Kidney tubule cell (primary cell): Measurements from ENCODE around the gene REG3A.

Experiments
- DNase-seq: peaks from one replicate; pipeline ENCODE4 v3.0.0-alpha.2; 2018; ENCODE audit warnings: low spot score

Gene REG3A

DNA sequence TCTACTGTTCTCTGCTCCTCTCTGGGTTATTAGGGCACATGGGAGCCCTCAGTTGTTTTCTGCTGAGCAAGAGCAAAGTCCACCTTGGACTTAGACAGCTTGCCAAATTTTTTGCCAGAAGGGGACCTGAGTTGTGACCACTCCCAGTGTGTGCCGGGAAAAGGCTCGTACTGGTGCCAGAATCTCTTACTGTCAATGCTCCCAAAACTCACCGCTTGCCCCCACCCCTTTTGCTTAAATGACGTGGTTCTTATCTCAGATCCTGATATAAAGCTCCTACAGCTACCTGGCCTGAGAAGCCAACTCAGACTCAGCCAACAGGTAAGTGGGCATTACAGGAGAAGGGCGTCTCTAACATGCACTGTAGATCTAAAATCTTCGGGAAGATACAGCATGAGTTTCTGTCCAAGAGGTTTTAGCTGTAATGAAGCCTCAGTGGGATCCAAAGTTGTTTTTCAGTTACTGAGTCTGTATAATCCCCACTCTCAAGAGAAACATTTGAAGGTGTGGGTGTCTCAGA lies 39.3 kb downstream of the REG3A start, which contains the start of gene REG1A:
Gene REG1A (plus strand): TSS at position 295 of the 520 bp plus-strand sequence. CDS start 374 bp downstream, outside the sequence.
- DNase-seq: no peak

DNA sequence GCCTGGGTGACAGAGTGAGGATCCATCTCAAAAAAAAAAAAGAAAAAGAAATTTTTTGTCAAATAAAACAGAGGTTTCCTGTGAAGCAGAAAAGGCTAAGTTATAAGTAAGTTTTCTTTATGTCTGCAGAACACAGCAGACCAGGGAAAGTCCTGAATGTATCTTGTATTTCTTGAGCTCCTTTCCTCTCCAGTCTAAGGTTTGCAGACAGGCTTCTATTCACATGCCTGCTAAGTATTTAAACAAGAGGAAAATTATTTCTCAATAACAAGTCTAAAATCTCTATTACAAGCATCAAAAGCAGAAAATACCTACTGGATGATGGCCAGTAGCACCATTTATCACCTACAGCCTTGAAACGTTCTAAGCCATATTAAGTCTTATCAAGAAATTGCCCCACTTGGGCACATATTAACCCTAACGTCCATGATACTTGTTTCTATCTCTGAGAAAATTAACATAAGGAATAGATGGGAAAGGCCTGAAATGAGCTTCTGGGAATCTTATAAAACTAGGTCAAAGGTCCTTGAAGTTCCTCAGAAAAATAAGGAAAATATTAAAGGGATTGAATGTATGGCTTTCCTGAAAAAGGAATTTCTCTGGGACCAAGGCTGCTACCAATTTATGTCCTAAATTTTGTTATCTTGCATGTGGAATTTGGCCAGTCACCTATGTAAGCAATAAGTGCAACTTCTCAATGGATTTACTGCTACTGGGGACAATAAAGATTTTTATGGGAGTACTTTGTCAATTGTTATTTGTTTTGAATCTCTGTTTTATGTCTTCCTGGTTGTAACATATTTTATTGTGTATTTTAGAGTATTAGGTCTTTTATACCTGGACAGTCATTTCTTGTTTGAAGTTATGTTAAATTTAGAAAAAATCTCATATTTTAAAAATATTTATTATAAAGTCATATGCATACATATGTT lies 42.3 kb downstream of the REG3A start:
- no peak for DNase-seq

DNA sequence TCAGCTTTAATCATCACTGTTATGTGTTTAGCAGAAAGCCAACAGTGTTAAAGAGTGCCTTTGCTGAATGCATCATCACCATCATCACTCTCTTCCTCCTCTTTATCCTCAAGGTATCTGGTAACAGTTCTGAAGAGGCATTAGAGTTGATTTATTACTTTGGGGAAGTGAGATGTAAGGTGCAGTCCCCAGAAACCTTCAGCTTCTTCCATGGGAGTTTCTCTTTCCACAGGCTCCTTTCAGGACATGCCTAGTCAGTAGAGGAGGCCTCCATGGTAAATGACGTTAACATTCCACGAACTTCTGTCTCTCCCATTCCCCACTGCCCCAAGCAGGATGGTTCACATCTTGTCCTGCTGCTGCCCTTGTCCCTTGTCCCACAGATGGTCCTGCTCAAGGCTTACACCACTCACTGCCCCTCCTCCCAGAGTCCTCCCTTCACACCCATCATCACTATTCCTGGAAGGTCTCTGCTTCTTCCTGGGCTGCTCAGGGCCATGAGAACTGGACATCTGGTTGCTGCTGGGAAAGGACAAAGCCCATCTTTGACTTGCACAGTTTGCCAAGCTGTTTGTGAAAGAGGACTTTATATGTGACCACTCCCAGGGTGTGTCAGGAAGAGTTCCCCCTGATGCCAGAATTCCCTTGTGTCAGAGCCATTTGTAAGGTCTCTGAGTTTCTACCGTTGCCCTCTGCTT lies 44.6 kb downstream of the REG3A start:
- no peak for DNase-seq

DNA sequence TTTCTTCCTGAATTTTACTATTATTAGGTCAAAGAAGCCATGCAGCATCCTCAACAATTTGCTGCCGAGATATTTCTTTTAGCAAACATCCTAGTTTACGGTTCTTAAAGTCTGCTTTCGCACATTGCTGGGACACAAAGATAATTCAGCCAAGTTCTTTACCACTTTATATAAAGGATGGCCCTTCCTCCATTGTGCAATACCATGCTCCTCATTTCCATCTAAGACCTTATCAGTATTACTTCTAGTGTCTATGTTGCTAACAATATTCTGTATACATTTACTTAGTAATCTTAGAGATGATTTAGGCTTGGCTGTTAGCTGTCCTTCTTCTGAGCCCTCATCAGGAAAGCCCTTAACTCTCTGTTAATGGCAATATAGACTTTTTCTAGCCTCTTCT lies 47.3 kb downstream of the REG3A start:
- no peak for DNase-seq
